Tibial nerve (tissue), 4 donors: ENCODE results near the gene ASXL3. TPM values are rescaled to one million over a fixed set of nuclear protein-coding genes. Genes with fewer than 3 reads are reported as not detected.

Experiments used
- DNase-seq, 2 donors: peaks; one replicate each; pipeline ENCODE4 v3.0.0-alpha.2; 2019; ENCODE audit warnings: low spot score in 2 of 2
- H3K27ac ChIP-seq, 4 donors: fragments of 200-600 bp; sonication (generic) in 3 of 4; one replicate each; pipeline ENCODE4 v1.5.1; 2017 to 2019; ENCODE audit warnings: mild to moderate bottlenecking in 1 of 4
- H3K27me3 ChIP-seq, 2 donors: fragments of 200-600 bp; sonication (generic) in 1 of 2; one replicate each; pipeline versions ENCODE4 v1.5.1 to v1.6.0; 2017 to 2019
- H3K36me3 ChIP-seq, 3 donors: fragments of 200-600 bp; sonication (generic); one replicate each; pipeline ENCODE4 v1.5.1; 2018 to 2019
- H3K4me1 ChIP-seq, 4 donors: fragments of 200-600 bp; sonication (generic) in 3 of 4; one replicate each; pipeline ENCODE4 v1.5.1; 2017 to 2019
- H3K4me3 ChIP-seq, 4 donors: fragments of 200-600 bp; sonication (generic) in 3 of 4; one replicate each; pipeline ENCODE4 v1.5.1; 2017 to 2019; ENCODE audit warnings: mild to moderate bottlenecking in 1 of 4, moderate library complexity in 1 of 4
- H3K9me3 ChIP-seq, 4 donors: fragments of 200-600 bp; sonication (generic) in 3 of 4; one replicate each; pipeline ENCODE4 v1.5.1; 2017 to 2019
- CTCF ChIP-seq, 5 experiments: fragments of 200-600 bp in 3 of 5; fragments of 450-650 bp in 2 of 5; sonication (generic) in 3 of 5; IDR thresholded peaks; one replicate each; pipeline ENCODE4 v1.5.1; 2016 to 2019; ENCODE audit warnings: antibody characterized with exemption in 5 of 5, mild to moderate bottlenecking in 3 of 5, moderate library complexity in 2 of 5
- EP300 ChIP-seq, 2 donors: sonication (generic); formaldehyde crosslinking; IDR thresholded peaks; one replicate each; pipeline ENCODE4 v1.6.1; 2017; ENCODE audit warnings: antibody characterized with exemption in 2 of 2, mild to moderate bottlenecking in 1 of 2
- POLR2A ChIP-seq, 2 donors: fragments of 450-650 bp; IDR thresholded peaks; one replicate each; pipeline ENCODE4 v1.6.1; 2017; ENCODE audit warnings: antibody characterized with exemption in 2 of 2, mild to moderate bottlenecking in 2 of 2, moderate library complexity in 2 of 2
- WGBS, 2 donors: methylation state at CpG; one replicate each; pipeline ENCODE4 v1.1.5; 2018; 5-methylcytosine and 5-hydroxymethylcytosine counted together
- total RNA-seq, 4 donors: library from RNA; depleted of rRNA; stranded (reverse); fragments of >200 nt; gene quantifications; one replicate each; pipeline ENCODE4 v1.1.0, GENCODE V29; 2016

Gene ASXL3
- total RNA-seq, 4 donors from 2014 or later, result 3.7 to 7.2 (median 6.2) TPM

GRCh38 chr18:33676593-33676992, 98.6 kb downstream of the ASXL3 start:
- H3K27me3 ChIP-seq, result no peaks in the 10 kb centered on the region
- TF ChIP-seq POLR2A (IDR thresholded peaks at IDR 0.05), result no peak
- no peak for TF ChIP-seq CTCF (IDR thresholded peaks at IDR 0.05)
- TF ChIP-seq EP300 (IDR thresholded peaks at IDR 0.05), result no peak
- no peak overlapping the region for H3K4me3 ChIP-seq
- no peaks in the 10 kb centered on the region for H3K36me3 ChIP-seq
- 55 to 71% methylated on average over 1 of the region's 1 CpG for WGBS, 2 donors
- no peak overlapping the region for H3K27ac ChIP-seq
- no peaks in the 10 kb centered on the region for H3K4me1 ChIP-seq
- DNase-seq, result no peak
- no peaks in the 10 kb centered on the region for H3K9me3 ChIP-seq

- no peak overlapping the region for H3K4me3 ChIP-seq
- H3K36me3 ChIP-seq, result no peaks in the 10 kb centered on the region
- TF ChIP-seq EP300 (IDR thresholded peaks at IDR 0.05) (no peak), POLR2A (IDR thresholded peaks at IDR 0.05) (no peak), CTCF (IDR thresholded peaks at IDR 0.05) (no peak)
- no peaks in the 10 kb centered on the region for H3K4me1 ChIP-seq
- H3K9me3 ChIP-seq, result no peaks in the 10 kb centered on the region
- DNase-seq, result no peak
- WGBS, 2 donors, result 98 to 100% methylated on average over 2 of the region's 2 CpGs
- no peaks in the 10 kb centered on the region for H3K27me3 ChIP-seq
- H3K27ac ChIP-seq, result no peak overlapping the region
These were observed 99.9 kb downstream of the ASXL3 start for GRCh38 chr18:33677891-33678290.

GRCh38 chr18:33682436-33682835, 104.4 kb downstream of the ASXL3 start:
- 97 to 98% methylated on average over 6 of the region's 6 CpGs for WGBS, 2 donors
- DNase-seq, result no peak
- Histone ChIP-seq H3K27ac (no peak overlapping the region), H3K4me3 (no peak overlapping the region), H3K27me3 (no peaks in the 10 kb centered on the region), H3K4me1 (no peaks in the 10 kb centered on the region), H3K36me3 (no peaks in the 10 kb centered on the region), H3K9me3 (no peaks in the 10 kb centered on the region)
- no peak for TF ChIP-seq CTCF (IDR thresholded peaks at IDR 0.05)
- TF ChIP-seq EP300 (IDR thresholded peaks at IDR 0.05), result no peak
- no peak for TF ChIP-seq POLR2A (IDR thresholded peaks at IDR 0.05)

GRCh38 chr18:33694593-33694992, 116.6 kb downstream of the ASXL3 start:
- H3K4me1 ChIP-seq, result no peaks in the 10 kb centered on the region
- 94 to 95% methylated on average over 2 of the region's 2 CpGs for WGBS, 2 donors
- DNase-seq, result no peak

More at GRCh38 chr18:33694593-33694992, 116.6 kb downstream of the ASXL3 start:
- Histone ChIP-seq H3K36me3 (peaks cover 0 to 10% (median 0%) of the 10 kb centered on the region in 3 donors), H3K9me3 (no peaks in the 10 kb centered on the region), H3K27me3 (no peaks in the 10 kb centered on the region), H3K4me3 (no peak overlapping the region), H3K27ac (no peak overlapping the region)
- TF ChIP-seq CTCF (IDR thresholded peaks at IDR 0.05) (no peak), POLR2A (IDR thresholded peaks at IDR 0.05) (no peak), EP300 (IDR thresholded peaks at IDR 0.05) (no peak)
